ENCODE measurements around the gene CHRM1. TPM values are rescaled to one million over a fixed set of nuclear protein-coding genes. Genes with fewer than 3 reads are reported as not detected.

The CHRM1 gene
- total and polyA plus RNA-seq, 4 donors: 0.38 to 1.5 (median 1.2) TPM

GRCh38 chr11:62905296-62905695 is 15.9 kb downstream of the CHRM1 start:
- no peaks in the 10 kb centered on the region for H3K36me3 ChIP-seq (ENCODE audit: control insufficient read depth in 4 of 4, insufficient read depth in 4 of 4, low read length in 4 of 4)
- no peak for DNase-seq
- 30 to 47% methylated on average over 3 of the region's 3 CpGs for WGBS, 2 donors
- TF ChIP-seq CTCF (IDR thresholded peaks at IDR 0.05; ENCODE audit: control extremely low read depth, extremely low read depth): no peak
- H3K9ac ChIP-seq (ENCODE audit: insufficient read depth in 1 of 2, low read length in 2 of 2): no peak overlapping the region
- no peak overlapping the region for H3K27ac ChIP-seq (ENCODE audit: low read depth in 1 of 2, low read length in 1 of 2)
- no peak for ATAC-seq (ENCODE audit: insufficient read depth, low FRiP score)
- H3K4me3 ChIP-seq: no peak overlapping the region
- peaks cover 0 to 11% (median 5%) of the 10 kb centered on the region in 3 donors for H3K27me3 ChIP-seq (ENCODE audit: control insufficient read depth in 3 of 3, insufficient read depth in 3 of 3, low read length in 2 of 3)
- H3K9me3 ChIP-seq (ENCODE audit: control insufficient read depth in 4 of 4, insufficient read depth in 3 of 4, low read length in 3 of 4): no peaks in the 10 kb centered on the region
- H3K4me1 ChIP-seq (ENCODE audit: control insufficient read depth in 5 of 5, insufficient read depth in 5 of 5, low read length in 5 of 5): peaks cover 0 to 19% (median 0%) of the 10 kb centered on the region in 5 donors

- Histone ChIP-seq H3K9me3 (ENCODE audit: control insufficient read depth in 4 of 4, insufficient read depth in 3 of 4, low read length in 3 of 4) (no peaks in the 10 kb centered on the region), H3K4me1 (ENCODE audit: control insufficient read depth in 5 of 5, insufficient read depth in 5 of 5, low read length in 5 of 5) (no peaks in the 10 kb centered on the region), H3K27ac (ENCODE audit: low read depth in 1 of 2, low read length in 1 of 2) (no peak overlapping the region), H3K4me3 (no peak overlapping the region), H3K9ac (ENCODE audit: insufficient read depth in 1 of 2, low read length in 2 of 2) (no peak overlapping the region), H3K36me3 (ENCODE audit: control insufficient read depth in 4 of 4, insufficient read depth in 4 of 4, low read length in 4 of 4) (no peaks in the 10 kb centered on the region), H3K27me3 (ENCODE audit: control insufficient read depth in 3 of 3, insufficient read depth in 3 of 3, low read length in 2 of 3) (peaks cover 0 to 12% (median 5%) of the 10 kb centered on the region in 3 donors)
- WGBS, 2 donors: 33 to 59% methylated on average over 1 of the region's 1 CpG
- ATAC-seq (ENCODE audit: insufficient read depth, low FRiP score) (no peak), DNase-seq (no peak)
- no peak for TF ChIP-seq CTCF (IDR thresholded peaks at IDR 0.05; ENCODE audit: control extremely low read depth, extremely low read depth)
Measured at GRCh38 chr11:62902932-62903331, 18.2 kb downstream of the CHRM1 start.

- no peak for TF ChIP-seq CTCF (IDR thresholded peaks at IDR 0.05; ENCODE audit: control extremely low read depth, extremely low read depth)
- Histone ChIP-seq H3K9me3 (ENCODE audit: control insufficient read depth in 4 of 4, insufficient read depth in 3 of 4, low read length in 3 of 4) (no peaks in the 10 kb centered on the region), H3K27me3 (ENCODE audit: control insufficient read depth in 3 of 3, insufficient read depth in 3 of 3, low read length in 2 of 3) (peaks cover 0 to 12% (median 5%) of the 10 kb centered on the region in 3 donors), H3K36me3 (ENCODE audit: control insufficient read depth in 4 of 4, insufficient read depth in 4 of 4, low read length in 4 of 4) (no peaks in the 10 kb centered on the region), H3K27ac (ENCODE audit: low read depth in 1 of 2, low read length in 1 of 2) (no peak overlapping the region), H3K9ac (ENCODE audit: insufficient read depth in 1 of 2, low read length in 2 of 2) (no peak overlapping the region), H3K4me3 (no peak overlapping the region), H3K4me1 (ENCODE audit: control insufficient read depth in 5 of 5, insufficient read depth in 5 of 5, low read length in 5 of 5) (no peaks in the 10 kb centered on the region)
- ATAC-seq (ENCODE audit: insufficient read depth, low FRiP score) (no peak), DNase-seq (no peak)
Measured at GRCh38 chr11:62898027-62898426, 23.1 kb downstream of the CHRM1 start.

- WGBS, 2 donors: 66 to 71% methylated on average over 2 of the region's 2 CpGs
- no peaks in the 10 kb centered on the region for H3K4me1 ChIP-seq (ENCODE audit: control insufficient read depth in 5 of 5, insufficient read depth in 5 of 5, low read length in 5 of 5)
- no peak overlapping the region for H3K4me3 ChIP-seq
- ATAC-seq (ENCODE audit: insufficient read depth, low FRiP score): no peak
- no peak for DNase-seq
- peaks cover 0 to 7% (median 2%) of the 10 kb centered on the region in 3 donors for H3K27me3 ChIP-seq (ENCODE audit: control insufficient read depth in 3 of 3, insufficient read depth in 3 of 3, low read length in 2 of 3)
- no peak overlapping the region for H3K9ac ChIP-seq (ENCODE audit: insufficient read depth in 1 of 2, low read length in 2 of 2)
- no peak for TF ChIP-seq CTCF (IDR thresholded peaks at IDR 0.05; ENCODE audit: control extremely low read depth, extremely low read depth)
- no peaks in the 10 kb centered on the region for H3K36me3 ChIP-seq (ENCODE audit: control insufficient read depth in 4 of 4, insufficient read depth in 4 of 4, low read length in 4 of 4)
- no peaks in the 10 kb centered on the region for H3K9me3 ChIP-seq (ENCODE audit: control insufficient read depth in 4 of 4, insufficient read depth in 3 of 4, low read length in 3 of 4)
- no peak overlapping the region for H3K27ac ChIP-seq (ENCODE audit: low read depth in 1 of 2, low read length in 1 of 2)
Measured at GRCh38 chr11:62897311-62897710, 23.9 kb downstream of the CHRM1 start.

Measured in lung (tissue), 12 donors.